ENCODE results near the gene BGN. TPM values are rescaled to one million over a fixed set of nuclear protein-coding genes. Genes with fewer than 3 reads are reported as not detected.

Gene BGN
- total RNA-seq, 6 experiments from 2014 or later: 57.0 to 161 (median 122) TPM

DNA sequence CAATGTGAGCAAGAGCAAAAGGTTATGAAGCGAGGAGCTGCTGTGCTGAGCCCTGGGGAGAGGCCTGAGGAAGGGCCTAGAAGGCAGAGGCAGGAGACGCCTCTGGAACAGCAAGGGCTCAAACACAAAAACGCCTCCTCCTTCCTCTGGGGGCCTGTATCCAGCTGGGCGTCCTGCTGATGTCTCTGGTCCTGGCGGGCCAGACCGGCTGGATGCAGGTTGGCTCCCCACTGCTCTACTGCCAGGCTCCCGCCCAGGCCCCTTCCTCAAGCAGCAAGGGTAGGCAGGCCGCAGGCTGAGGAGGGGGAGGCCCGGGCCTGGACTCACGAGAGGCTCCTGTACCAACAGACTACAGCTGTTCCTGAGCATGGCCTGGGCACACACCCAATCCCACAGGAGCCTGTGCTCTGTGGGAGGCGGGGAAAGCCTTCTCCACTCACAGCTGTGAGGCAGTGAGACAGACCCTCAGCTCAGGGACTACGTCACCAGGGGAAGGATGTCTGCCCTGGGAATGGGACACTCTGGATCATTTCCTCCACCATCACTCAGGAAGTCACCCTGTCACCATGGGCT, 26.7 kb upstream of the BGN start:
- no peak overlapping the region for H3K4me3 ChIP-seq
- ATAC-seq: no peak
- TF ChIP-seq, protein P1, sequence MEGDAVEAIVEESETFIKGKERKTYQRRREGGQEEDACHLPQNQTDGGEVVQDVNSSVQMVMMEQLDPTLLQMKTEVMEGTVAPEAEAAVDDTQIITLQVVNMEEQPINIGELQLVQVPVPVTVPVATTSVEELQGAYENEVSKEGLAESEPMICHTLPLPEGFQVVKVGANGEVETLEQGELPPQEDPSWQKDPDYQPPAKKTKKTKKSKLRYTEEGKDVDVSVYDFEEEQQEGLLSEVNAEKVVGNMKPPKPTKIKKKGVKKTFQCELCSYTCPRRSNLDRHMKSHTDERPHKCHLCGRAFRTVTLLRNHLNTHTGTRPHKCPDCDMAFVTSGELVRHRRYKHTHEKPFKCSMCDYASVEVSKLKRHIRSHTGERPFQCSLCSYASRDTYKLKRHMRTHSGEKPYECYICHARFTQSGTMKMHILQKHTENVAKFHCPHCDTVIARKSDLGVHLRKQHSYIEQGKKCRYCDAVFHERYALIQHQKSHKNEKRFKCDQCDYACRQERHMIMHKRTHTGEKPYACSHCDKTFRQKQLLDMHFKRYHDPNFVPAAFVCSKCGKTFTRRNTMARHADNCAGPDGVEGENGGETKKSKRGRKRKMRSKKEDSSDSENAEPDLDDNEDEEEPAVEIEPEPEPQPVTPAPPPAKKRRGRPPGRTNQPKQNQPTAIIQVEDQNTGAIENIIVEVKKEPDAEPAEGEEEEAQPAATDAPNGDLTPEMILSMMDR (IDR thresholded peaks at IDR 0.05): no peak
- no peak for TF ChIP-seq POLR2A (IDR thresholded peaks at IDR 0.05)
- H3K9me3 ChIP-seq: no peaks in the 10 kb centered on the region
- H3K36me3 ChIP-seq: no peaks in the 10 kb centered on the region
- H3K27ac ChIP-seq: no peak overlapping the region
- 40% methylated on average over 1 of the region's 12 CpGs for WGBS (ENCODE audit: insufficient coverage, low coverage, low lambda C conversion rate, missing lambda C conversion rate)
- no peak for DNase-seq
- H3K27me3 ChIP-seq: no peaks in the 10 kb centered on the region
- no peaks in the 10 kb centered on the region for H3K4me1 ChIP-seq
- intact Hi-C loops (cut with DNase I): no loop called here

DNA sequence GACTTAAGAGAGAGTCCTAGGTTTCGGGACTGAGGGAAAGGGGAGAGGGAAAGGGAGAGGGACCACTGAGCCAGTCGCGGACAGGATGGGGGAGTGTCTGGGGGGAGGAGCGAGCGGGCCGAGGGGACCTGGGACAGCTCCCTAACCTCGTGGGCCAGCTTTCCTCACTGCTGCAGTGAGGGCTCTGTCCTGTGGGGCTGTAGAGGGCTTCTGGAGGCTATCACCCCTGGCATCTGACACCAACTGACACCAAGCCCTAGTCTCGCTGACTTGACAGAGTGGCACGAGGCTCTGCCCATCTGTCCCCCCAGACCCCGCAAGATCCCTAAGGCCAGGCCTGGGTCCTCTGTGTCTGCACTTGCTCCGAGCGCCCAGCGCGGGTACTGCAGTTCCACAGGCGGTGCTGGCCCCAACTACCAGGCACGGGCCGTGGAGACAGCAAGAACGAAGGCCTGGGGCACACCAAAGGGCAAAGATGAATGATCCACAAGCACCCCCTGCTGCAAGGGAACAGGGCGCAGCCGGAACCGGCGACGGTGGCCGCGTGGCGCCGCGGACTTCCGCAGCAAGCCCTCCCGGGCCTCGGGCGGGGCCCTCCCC, 24.9 kb upstream of the BGN start:
- Histone ChIP-seq H3K27ac (no peak overlapping the region), H3K4me1 (no peaks in the 10 kb centered on the region), H3K27me3 (no peaks in the 10 kb centered on the region), H3K9me3 (no peaks in the 10 kb centered on the region), H3K4me3 (peak overlapping the region; percentile 57 to 67 (median 65)), H3K36me3 (no peaks in the 10 kb centered on the region)
- intact Hi-C loops (cut with DNase I): no loop called here
- no peak for TF ChIP-seq POLR2A (IDR thresholded peaks at IDR 0.05)
- TF ChIP-seq, protein P1 (IDR thresholded peaks at IDR 0.05): no peak
- DNase-seq: peak in 1 of 3 donors; percentile 47
- ATAC-seq: peak; percentile 9 to 32 (median 24)
- WGBS (ENCODE audit: insufficient coverage, low coverage, low lambda C conversion rate, missing lambda C conversion rate): 20% methylated on average over 6 of the region's 32 CpGs

GRCh38 chrX:153470411-153471363, 24.1 kb upstream of the BGN start, which contains the start of gene HAUS7:
HAUS7 (minus strand) TSS chrX:153470576; CDS start chrX:153470557, 19 bp downstream.
- intact Hi-C loops (cut with DNase I): no loop called here
- ATAC-seq (peak; percentile 91 to 93 (median 92)), DNase-seq (peak; percentile 88 to 91 (median 89))
- Histone ChIP-seq H3K27me3 (no peaks in the 10 kb centered on the region), H3K36me3 (no peaks in the 10 kb centered on the region), H3K9me3 (no peaks in the 10 kb centered on the region), H3K4me3 (peak within 1 kb of the TSS; percentile 57 to 67 (median 65)), H3K27ac (no peak within 1 kb of the TSS), H3K4me1 (no peaks in the 10 kb centered on the region)
- WGBS (ENCODE audit: insufficient coverage, low coverage, low lambda C conversion rate, missing lambda C conversion rate): 36% methylated on average over 22 of the region's 70 CpGs
- TF ChIP-seq, protein P1 (IDR thresholded peaks at IDR 0.05): peak; percentile 57 to 62 (median 58)
- peak; percentile 27 for TF ChIP-seq POLR2A (IDR thresholded peaks at IDR 0.05)

DNA sequence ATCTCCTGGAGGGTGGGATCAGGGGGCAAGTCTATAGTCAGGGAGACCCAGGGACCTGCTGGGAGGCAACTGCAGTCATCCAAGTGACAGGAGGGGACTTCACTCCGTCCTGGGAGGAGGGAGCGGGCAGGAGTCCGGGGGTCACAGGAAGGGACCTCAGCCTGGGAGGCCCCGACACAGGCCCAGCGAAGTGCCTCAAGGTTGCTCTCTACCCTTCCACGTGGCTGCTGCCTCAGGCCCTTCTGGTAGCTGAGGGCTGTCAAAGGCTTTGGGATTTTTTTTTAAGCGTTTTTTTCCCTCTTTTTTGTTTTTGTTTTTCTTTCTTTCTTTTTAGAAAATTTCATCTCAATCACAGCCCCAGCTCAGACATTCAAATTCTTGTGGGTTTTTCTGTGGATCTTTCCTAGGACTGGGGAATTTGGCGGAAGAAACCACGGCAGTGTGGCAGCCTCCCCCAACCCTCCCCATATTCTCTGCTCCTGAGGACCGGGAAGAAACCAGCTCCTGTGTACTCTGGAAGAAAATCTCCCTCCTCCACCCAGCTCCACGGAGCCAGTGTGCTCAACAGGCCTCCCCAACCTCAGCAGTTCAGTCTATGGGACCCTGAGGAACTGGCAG, 23.0 kb upstream of the BGN start:
- Histone ChIP-seq H3K27ac (no peak overlapping the region), H3K9me3 (no peaks in the 10 kb centered on the region), H3K4me3 (no peak overlapping the region), H3K4me1 (no peaks in the 10 kb centered on the region), H3K36me3 (no peaks in the 10 kb centered on the region), H3K27me3 (no peaks in the 10 kb centered on the region)
- 46% methylated on average over 6 of the region's 11 CpGs for WGBS (ENCODE audit: insufficient coverage, low coverage, low lambda C conversion rate, missing lambda C conversion rate)
- DNase-seq: no peak
- TF ChIP-seq, protein P1 (IDR thresholded peaks at IDR 0.05): no peak
- TF ChIP-seq POLR2A (IDR thresholded peaks at IDR 0.05): no peak
- intact Hi-C loops (cut with DNase I): no loop called here
- no peak for ATAC-seq
